H54 (cell line): ENCODE data around the gene TBCE.
"Not testable (repeated sequence)": the region's sequence is repeated elsewhere in the genome, so short reads cannot be mapped to it uniquely, and the experiment has no call there.

Experiments
- DNase-seq: peaks from one replicate; pipeline ENCODE4 v3.0.0; 2011; ENCODE audit warnings: low spot score, mixed read lengths; ENCODE audit not compliant: insufficient read length
- FAIRE-seq: peaks from 3 replicates; lab custom pipeline; 2011; peaks lifted over from hg19 to GRCh38; lab: Jason Lieb, UNC
- POLR2A ChIP-seq: IDR thresholded peaks from 2 replicates; pipeline ENCODE4 v1.6.1; 2011; ENCODE audit warnings: low read depth, mild to moderate bottlenecking, low read length

TBCE gene

DNA sequence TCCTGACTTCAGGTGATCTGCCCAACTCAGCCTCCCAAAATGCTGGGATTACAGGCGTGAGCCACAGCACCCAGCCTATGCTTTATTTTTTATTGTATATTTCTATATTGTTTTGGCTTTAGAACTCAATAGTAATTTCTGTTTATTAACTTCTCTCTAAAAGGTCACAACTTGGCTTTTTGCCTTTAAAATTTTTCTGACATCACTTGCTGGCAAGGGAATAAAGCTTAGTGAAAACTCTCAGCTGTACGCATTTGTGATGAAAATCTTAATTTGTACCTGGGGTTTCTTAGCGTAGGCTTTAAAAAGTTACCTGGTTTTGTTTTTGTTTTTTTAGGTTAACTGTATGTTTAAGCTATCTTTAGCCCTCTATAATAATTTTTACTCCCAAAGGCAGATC lies 100.8 kb downstream of the TBCE start:
- no peak for FAIRE-seq
- no peak for TF ChIP-seq POLR2A
- DNase-seq: no peak

DNA sequence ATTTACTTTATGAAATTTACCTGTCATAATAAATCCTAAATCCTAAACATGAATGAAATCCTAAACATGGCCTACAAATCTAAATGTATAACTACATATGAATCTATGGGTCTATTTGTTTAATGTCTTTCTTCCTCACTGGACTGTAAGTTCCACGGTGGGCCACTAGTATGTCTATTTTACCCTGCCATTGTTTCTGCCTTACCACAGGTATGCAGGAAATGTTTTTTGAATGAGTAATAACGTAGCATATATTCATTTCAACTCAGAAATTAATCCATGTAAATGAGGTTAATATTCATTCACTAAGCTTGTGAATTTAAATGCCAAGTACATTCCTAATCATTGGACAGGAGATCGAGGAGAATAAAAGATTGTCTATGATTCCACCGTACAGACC lies 101.7 kb downstream of the TBCE start:
- no peak for TF ChIP-seq POLR2A
- FAIRE-seq: peak; percentile 67
- peak; percentile 29 for DNase-seq

DNA sequence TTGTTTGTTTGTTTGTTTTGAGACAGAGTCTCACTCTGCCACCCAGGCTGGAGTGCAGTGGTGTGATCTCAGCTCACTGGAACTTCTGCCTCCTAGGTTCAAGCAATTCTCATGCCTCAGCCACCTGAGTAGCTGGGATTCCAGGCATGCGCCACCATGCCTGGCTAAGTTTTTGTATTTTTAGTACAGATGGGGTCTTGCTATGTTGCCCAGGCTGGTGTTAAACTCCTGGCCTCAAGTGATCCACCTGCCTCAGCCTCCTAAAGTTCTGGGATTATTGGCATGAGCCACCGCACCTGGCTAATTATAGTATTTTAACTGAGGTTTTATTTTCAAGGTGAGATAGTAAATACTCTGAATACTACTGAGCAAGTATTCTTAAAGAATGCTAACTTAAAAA lies 102.7 kb downstream of the TBCE start:
- DNase-seq, FAIRE-seq: not testable (repeated sequence)

DNA sequence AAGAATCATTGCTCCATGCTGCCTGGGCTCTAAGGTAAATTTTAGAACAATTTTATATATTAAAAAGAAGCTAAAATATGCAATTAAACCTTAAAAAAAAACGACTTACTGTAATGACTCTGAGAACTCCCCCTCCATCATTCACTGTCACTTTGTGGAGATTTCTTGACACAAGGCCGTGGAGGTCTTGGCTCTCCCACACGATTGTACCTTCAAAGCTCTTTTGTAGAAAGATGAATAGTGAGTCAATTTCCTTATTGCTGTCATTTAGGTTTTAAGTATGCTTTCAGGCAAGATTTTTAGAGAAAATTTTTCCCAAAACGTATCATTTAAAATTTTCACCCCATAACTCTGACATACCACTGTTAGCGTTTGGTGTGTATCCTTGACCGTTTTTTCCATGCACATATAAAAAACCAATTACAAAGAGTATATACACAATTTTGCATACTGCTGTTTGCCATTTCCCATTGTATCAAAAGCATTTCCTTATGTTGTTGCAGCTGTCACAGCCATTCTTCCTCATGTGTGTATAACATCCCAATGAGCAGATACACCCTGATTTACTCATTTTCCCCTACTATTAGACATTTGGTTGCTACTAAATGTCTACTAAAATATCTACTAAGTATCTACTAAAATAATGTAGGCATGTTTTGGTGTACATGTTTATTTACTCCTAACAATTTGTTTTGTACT lies 103.7 kb downstream of the TBCE start:
- TF ChIP-seq POLR2A: no peak
- DNase-seq (no peak), FAIRE-seq (no peak)

DNA sequence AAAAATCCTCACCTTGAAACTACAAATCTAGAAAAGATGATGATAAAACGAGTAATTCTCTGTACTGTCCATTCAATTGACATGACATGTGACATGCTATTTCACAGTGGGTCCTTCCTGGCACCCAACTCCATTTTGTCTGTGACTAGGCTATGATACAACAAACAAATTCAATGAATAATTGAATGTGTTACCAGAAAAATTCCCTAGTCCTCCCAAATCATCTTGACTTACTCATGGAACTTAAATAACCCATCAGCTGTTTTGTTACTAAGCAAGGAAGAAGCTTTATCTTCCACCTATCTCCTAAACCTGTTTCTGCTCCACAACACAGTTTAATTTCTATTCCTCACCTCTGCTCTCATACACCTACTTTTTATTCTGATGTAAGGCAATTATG lies 106.6 kb downstream of the TBCE start:
- TF ChIP-seq POLR2A: no peak
- FAIRE-seq (no peak), DNase-seq (no peak)

DNA sequence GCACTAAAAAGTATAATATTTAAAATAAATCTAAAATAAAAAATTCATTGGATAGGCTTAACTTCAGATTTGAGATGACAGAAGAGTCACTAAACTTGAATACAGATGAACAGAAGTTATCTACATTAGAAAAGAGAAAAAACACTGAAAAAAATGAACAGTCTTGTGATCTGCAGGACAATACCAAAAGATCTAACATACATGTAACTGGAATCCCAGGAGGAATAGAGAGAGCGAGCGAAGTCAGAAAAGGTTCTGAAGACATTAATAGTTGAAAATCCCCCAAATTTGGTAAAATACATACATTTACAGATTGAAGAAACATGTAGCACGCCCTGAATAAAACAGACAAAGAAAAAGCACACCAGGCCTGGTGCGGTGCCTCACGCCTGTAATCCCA lies 115.9 kb downstream of the TBCE start:
- no peak for TF ChIP-seq POLR2A
- FAIRE-seq (no peak), DNase-seq (no peak)

DNA sequence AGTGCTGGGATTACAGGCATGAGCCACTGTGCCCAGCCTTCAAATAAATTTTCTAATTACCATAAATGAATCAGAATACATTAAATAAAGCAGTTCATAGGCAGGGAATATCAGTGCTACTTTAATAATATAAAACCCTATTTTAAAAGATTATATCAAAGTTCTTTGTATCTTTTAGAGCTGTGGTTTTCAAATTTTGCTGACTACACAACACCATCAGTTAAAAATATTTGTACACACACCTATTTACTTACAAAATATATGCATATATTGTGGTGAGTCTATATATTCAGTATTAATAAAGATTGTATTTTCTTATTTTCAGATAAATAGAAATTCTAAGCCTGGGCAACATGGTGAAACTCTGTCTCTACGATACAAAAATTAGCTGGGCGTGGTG lies 118.3 kb downstream of the TBCE start:
- no peak for TF ChIP-seq POLR2A
- DNase-seq (no peak), FAIRE-seq (no peak)

DNA sequence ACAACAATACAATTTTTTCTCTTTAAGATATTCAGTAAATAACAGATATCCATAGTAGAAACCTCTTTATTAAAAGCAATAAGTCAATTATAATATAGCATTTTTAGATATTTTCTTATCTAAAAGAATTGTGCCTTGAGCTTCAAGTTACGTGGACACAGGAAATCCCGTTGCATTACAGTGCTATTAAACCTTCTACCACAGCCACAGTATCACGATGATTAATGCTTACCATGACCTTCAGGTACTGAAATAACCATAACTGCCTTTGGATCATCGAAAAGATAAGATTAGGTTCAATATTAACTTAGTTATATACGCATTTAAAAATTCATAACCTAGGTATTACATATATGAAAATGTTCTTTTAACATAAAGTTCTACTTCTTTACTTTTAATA lies 119.1 kb downstream of the TBCE start:
- DNase-seq: no peak
- no peak for FAIRE-seq
- TF ChIP-seq POLR2A: no peak

DNA sequence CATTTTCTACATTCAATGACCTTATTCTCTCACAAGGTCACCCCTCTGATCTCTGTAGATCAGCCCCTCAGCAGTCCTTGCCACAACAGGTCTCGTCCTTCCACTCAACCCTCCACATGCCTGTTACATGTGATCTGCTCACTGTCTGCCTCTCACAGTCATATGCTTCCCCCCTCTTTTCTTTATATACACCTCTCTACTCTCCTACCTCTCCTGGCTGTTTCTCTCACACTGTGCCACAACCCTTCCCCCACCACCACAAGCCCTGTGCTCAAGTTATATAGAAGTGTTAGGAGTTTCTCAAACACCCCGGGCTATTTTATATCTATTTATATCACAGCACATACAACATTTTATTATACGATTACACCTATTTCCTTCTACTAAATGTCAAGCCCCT lies 124.4 kb downstream of the TBCE start:
- FAIRE-seq (no peak), DNase-seq (no peak)
- TF ChIP-seq POLR2A: no peak

DNA sequence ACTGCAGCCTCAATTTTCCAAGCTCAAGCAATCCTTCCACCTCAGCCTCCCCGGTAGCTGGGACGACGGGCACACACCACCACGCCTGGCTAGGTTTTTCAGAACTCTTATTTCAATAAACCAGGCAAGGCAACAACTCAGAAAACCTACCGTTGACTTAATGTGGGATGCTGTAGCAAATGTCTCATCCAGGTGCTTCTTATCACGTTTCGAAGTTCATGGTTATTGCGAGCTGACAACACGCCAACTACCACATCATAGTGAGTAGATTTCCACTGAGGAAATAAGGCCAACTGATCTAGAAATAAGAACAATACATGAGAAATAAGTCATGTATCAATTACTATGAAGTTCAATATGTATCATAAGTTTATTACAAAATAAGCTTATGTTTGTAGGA lies 127.3 kb downstream of the TBCE start:
- TF ChIP-seq POLR2A: no peak
- FAIRE-seq (no peak), DNase-seq (no peak)

DNA sequence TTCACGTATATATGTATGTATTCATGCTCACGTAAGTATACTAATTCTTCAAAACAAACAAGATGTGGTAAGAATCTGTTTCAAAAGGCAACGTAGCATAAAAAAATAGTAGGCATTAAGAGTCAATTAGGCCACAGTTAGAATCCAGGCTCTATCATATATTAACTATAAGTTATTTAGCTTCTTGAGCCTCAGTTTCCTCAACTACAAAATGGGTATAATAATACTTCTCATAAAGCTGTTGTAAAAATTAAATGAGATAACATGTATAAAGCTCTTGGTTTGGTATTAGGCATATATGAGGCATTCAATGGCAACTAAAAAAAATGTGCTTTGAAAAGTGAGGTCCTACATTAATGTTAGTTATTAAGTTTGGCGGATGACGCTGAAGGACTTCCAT lies 127.8 kb downstream of the TBCE start:
- FAIRE-seq: no peak
- DNase-seq: no peak
- no peak for TF ChIP-seq POLR2A

DNA sequence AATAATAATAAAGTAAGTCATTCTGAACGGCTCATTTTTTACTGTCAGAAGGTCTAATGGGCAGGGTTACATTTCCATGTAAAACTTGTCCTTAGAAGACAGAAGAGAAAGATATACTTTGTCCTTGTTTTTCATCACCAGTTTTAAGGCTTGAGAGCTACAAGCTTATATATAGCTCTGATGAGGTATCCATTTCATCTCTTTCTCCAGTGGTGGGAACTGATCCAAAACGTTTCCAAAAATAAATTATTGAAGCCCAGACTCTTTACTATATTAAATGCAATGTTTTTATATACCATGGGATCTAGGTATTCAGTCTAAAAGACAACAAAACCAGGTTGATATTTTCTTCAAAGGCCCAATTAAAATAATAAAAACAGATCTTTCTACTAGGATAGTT lies 128.3 kb downstream of the TBCE start:
- no peak for TF ChIP-seq POLR2A
- no peak for FAIRE-seq
- no peak for DNase-seq

DNA sequence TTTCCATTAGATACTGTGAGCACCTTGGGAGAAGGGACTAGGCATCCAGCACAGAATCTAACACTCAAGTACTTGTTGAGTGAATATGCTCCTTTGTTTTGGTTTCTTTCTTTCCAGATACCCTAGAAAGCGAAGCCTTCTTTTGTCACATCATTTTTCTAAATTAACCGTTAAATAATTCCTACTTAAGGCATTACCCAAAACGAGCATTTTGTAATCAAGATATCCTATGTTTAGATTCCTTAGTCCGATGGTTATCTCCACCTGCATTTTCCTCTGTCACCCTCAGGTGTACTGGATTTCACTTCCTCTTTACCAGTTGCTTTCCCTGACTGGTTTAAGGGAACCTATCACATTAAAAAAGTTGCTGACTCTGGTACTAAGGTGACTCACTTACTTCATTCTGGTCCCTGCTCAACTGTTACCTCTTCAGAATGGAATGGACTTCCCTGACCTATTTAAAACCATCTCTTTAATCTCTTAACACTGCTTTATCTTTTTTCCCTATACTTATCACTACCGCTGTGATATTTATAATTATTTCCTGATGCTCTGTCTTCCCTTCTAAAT lies 133.8 kb downstream of the TBCE start:
- DNase-seq (peak; percentile 14), FAIRE-seq (no peak)

More for the DNA sequence above, 133.8 kb downstream of the TBCE start:
- TF ChIP-seq POLR2A: no peak
